Fibroblast of villous mesenchyme (primary cell): Measurements from ENCODE around the gene ZNF552. TPM values are rescaled to one million over a fixed set of nuclear protein-coding genes. Genes with fewer than 3 reads are reported as not detected.
"Not testable (repeated sequence)": the region's sequence is repeated elsewhere in the genome, so short reads cannot be mapped to it uniquely, and the experiment has no call there.

ENCODE experiments used
- DNase-seq: peaks from one replicate; pipeline ENCODE4 v3.0.0-alpha.2; 2010; ENCODE audit warnings: low read depth
- H3K4me3 ChIP-seq: 2 replicates; pipeline ENCODE4 v1.5.1; 2011; ENCODE audit warnings: low read depth, mild to moderate bottlenecking, low read length
- CTCF ChIP-seq: IDR thresholded peaks from 2 replicates; pipeline ENCODE4 v1.5.1; 2012; ENCODE audit warnings: low read depth, mild to moderate bottlenecking, low read length; ENCODE audit not compliant: insufficient read depth
- total RNA-seq: library from RNA; depleted of rRNA; stranded (reverse); fragments of >200 nt; gene quantifications from 2 replicates; pipeline ENCODE4 v1.2.3, GENCODE V29; 2012

Gene ZNF552
- total RNA-seq, 1 donor = 12.1 TPM

GRCh38 chr19:57818378-57818777, 3.7 kb upstream of the ZNF552 start:
- H3K4me3 ChIP-seq = no peak overlapping the region
- TF ChIP-seq CTCF = no peak
- DNase-seq = no peak

DNA sequence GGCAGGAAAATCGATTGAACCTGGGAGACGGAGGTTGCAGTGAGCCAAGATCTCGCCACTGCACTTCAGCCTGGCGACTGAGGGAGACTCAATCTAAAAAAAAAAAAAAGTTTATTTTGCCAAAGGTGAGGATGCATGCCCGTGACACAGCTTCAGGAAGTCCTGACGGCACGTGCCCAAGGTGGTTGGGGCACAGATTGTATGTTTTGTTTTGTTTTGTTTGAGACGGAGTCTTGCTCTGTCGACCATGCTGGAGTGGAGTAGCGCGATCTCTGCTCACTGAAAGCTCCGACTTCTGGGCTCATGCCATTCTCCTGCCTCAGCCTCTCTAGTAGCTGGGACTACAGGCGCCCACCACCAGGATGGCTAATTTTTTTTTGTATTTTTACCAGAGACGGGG, 3.3 kb upstream of the ZNF552 start:
- DNase-seq = no peak
- H3K4me3 ChIP-seq = no peak overlapping the region
- no peak for TF ChIP-seq CTCF

DNA sequence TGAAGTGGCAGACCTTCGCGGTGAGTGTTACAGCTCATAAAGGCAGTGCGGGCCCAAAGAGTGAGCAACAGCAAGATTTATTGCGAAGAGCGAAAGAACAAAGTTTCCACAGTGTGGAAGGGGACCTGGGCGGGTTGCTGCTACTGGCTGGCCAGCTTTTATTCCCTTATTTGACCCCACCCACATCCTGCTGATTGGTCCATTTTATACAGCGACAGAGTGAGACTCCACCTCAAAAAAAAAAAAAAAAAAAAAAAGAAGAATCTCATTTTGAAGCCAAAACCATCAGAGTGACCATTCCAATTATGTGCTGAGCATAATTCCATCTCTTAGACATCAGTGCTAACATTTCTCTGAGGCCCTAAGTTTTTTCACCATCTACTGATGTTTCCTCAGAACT, 1.9 kb upstream of the ZNF552 start:
- no peak for DNase-seq
- H3K4me3 ChIP-seq = no peak overlapping the region
- no peak for TF ChIP-seq CTCF

DNA sequence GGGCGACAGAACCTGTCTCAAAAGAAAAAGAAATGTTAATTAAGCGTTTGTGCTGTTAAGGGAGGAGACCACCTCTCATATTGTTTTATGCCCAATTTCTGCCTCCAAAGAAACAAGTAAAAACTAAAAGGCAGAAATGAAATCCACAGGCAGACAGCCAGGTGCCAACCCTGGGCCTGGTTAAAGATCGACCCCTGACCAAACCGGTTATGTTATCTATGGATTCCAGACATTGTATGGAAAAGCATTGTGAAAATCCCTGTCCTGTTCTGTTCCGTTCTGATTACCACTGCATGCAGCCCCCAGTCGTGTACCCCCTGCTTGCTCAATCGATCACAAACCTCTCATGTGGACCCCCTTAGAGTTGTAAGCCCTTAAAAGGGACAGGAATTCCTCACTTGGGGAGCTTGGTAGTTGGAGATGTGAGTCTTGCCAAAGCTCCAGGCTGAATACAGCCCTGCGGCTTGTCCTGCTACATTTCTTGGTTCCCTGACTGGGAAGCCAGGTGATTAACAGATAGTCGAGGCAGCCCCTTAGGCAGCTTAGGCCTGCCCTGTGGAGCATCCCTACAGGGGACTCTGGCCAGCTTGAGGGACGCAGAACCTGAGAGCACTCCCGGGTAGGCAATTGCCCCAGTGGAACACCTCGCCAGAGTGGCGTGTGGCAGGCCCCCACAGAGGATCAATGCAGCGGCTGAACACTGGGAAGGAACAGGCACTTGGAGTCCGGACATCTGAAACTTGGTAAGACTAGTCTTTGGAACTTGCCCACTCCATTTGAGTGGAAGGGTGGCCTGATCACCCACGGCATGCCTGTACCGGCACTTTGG, 748 bp upstream of the ZNF552 start:
- DNase-seq = no peak
- TF ChIP-seq CTCF = no peak
- H3K4me3 ChIP-seq = no peak overlapping the region

GRCh38 chr19:57813919-57814504, 701 bp downstream of the ZNF552 start:
- peak overlapping the region; percentile 88 for H3K4me3 ChIP-seq
- no peak for DNase-seq
- no peak for TF ChIP-seq CTCF

DNA sequence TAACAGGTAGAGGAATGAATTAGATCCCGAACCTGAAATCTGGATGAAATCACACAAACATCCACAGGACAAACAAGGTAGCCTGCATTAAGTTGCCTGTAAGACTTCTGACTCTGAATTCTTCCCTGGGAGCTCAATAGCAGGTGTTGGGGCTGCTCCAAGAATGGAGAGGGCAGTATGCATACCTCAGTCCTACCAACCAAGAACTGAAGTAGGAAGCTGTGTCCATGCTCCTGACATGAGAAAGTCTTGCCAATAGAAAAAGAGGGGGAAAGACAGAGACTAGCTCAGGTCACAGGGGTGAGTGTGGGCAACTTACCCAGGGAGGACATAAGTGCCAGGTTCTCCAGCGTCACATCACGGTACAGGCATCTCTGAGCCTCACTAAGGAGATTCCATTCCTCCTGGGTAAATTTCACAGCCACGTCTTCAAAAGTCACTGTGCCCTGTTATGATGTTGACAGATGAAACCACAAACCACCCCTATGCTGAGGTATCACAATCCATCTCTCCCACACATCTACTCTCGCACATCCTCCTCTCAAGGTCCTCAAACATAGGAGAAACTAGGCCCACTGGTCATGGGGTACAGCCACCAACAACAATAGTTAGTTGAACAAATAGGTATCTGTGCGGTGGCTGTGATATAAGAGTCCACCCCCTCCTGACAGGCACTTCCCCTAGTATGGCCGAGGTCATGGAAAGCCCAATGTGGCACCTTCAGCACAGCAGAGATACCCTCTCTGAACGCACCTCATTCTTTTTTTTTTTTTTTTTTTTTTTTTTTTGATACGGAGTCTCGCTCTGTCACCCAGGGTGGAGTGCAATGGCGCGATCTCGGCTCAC, 1.5 kb downstream of the ZNF552 start:
- peak overlapping the region; percentile 88 for H3K4me3 ChIP-seq
- not testable (repeated sequence) for DNase-seq

DNA sequence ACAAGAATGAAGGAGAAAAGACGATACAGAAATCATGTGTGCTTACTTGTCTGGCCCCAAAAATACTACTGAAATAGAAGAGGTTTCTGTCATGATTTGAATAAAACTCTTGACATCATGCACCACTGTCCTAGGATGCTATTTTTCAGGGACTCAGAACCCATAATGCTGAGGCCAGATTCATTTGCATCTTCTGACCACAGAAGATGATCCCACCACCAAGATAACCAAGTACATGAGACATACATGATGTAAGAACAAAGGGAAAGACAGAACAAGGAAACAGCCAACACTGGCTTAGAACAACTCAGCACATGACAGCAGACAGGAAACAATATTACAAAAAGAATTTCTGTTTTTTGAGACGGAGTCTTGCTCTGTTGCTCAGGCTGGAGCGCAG, 2.5 kb downstream of the ZNF552 start:
- DNase-seq = no peak
- no peak overlapping the region for H3K4me3 ChIP-seq
- TF ChIP-seq CTCF = no peak

DNA sequence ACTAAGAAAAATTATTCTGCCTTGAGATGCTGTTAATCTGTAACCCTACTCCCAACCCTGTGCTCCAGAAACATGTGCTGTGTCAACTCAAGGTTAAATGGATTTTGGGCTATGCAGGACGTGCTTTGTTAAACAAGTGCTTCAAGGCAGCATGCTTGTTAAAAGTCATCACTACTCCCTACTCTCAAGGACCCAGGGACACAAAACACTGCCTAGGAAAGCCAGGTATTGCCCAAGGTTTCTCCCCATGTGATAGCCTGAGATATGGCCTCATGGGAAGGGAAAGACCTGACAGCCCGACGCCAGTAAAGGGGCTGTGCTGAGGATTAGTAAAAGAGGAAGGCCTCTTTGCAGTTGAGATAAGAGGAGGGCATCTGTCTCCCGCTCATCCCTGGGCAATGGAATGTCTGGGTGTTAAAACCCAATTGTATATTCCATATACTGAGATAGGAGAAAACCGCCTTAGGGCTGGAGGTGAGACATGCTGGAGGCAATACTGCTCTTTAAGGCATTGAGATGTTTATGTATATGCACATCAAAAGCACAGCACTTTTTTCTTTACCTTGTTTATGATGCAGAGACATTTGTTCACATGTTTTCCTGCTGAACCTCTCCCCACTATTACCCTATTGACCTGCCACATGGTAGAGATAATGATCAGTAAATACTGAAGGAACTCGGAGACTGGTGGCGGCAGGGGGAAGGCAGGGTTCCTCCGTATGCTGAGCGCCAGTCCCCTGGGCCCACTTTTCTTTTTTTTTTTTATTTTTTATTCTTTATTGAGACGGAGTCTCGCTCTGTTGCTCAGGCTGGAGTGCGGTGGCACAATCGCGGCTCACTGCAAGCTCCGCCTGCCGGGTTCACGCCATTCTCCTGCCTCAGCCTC, 4.1 kb downstream of the ZNF552 start:
- DNase-seq = peak; percentile 48
- H3K4me3 ChIP-seq = not testable (repeated sequence)
